T47D (cell line): ENCODE measurements around the gene KRTAP10-4.
"Not testable (repeated sequence)": the region's sequence is repeated elsewhere in the genome, so short reads cannot be mapped to it uniquely, and the experiment has no call there.

ENCODE experiments used
- DNase-seq, 2 experiments: peaks; one replicate each; pipeline versions ENCODE4 v3.0.0 to v3.0.0-alpha.2; 2011 to 2012; ENCODE audit warnings: low read depth in 1 of 2, low spot score in 1 of 2
- JUND ChIP-seq: IDR thresholded peaks from 2 replicates; pipeline ENCODE4 v1.6.1; 2012; ENCODE audit warnings: low read depth
- in situ Hi-C: cut with HindIII; loops from 2 replicates; pipeline ENCODE4 v1.10.0; 2016; ENCODE audit warnings: low sequenced_read_pairs, low pct_unique_long_range_greater_than_20kb

KRTAP10-4 gene

GRCh38 chr21:44573630-44574456 lies at the start of gene KRTAP10-4:
TSS of gene KRTAP10-4 (plus strand) at chr21:44573729. CDS start at chr21:44573759, 30 bp downstream.
- DNase-seq, in situ Hi-C loops: not testable (repeated sequence)

- TF ChIP-seq JUND, result no peak
- DNase-seq, result no peak
- in situ Hi-C loops, result no loop called here
Measured at GRCh38 chr21:44524414-44525371, 48.8 kb upstream of the KRTAP10-4 start.

- no peak for TF ChIP-seq JUND
- in situ Hi-C loops, result no loop called here
- DNase-seq, result no peak
Measured at GRCh38 chr21:44525391-44526095, 48.0 kb upstream of the KRTAP10-4 start.

- no peak for DNase-seq
- in situ Hi-C loops, result no loop called here
- TF ChIP-seq JUND, result no peak
Measured at GRCh38 chr21:44526096-44526997, 47.2 kb upstream of the KRTAP10-4 start.

GRCh38 chr21:44527156-44527982 lies 46.2 kb upstream of the KRTAP10-4 start:
- DNase-seq, result no peak
- TF ChIP-seq JUND, result no peak

GRCh38 chr21:44527983-44528633 lies 45.4 kb upstream of the KRTAP10-4 start:
- no peak for DNase-seq
- TF ChIP-seq JUND, result no peak
- in situ Hi-C loops, result no loop called here

More at GRCh38 chr21:44527156-44527982, 46.2 kb upstream of the KRTAP10-4 start:
- in situ Hi-C loops, result no loop called here

- in situ Hi-C loops, result no loop called here
- no peak for DNase-seq
- no peak for TF ChIP-seq JUND
Measured at GRCh38 chr21:44528634-44528995, 44.9 kb upstream of the KRTAP10-4 start.

- in situ Hi-C loops, result no loop called here
- no peak for DNase-seq
- no peak for TF ChIP-seq JUND
Measured at GRCh38 chr21:44529011-44529421, 44.5 kb upstream of the KRTAP10-4 start.

GRCh38 chr21:44529503-44530125 lies 43.9 kb upstream of the KRTAP10-4 start:
- in situ Hi-C loops, result no loop called here
- TF ChIP-seq JUND, result no peak
- DNase-seq, result no peak
